SK-N-SH treated with all-trans-retinoic acid at 6 μM for 48 hours (cell line): Measurements from ENCODE around the gene ASF1B.
"Not testable (repeated sequence)": the region's sequence is repeated elsewhere in the genome, so short reads cannot be mapped to it uniquely, and the experiment has no call there.

Experiments
- ATAC-seq: fragments of 200-7000 bp; cut with Tn5 transposase; 3 replicates; pipeline ENCODE4 v1.9.1; 2020; ENCODE audit warnings: mild to moderate bottlenecking, moderate library complexity
- ARNTL ChIP-seq: fragments of 450-650 bp; formaldehyde crosslinking; IDR thresholded peaks from 2 replicates; pipeline ENCODE4 v1.5.0; 2020; ENCODE audit warnings: low read depth, mild to moderate bottlenecking, moderate library complexity, borderline replicate concordance
- CSDC2 ChIP-seq: fragments of 250-450 bp; sonication (Bioruptor Pico); IDR thresholded peaks from 2 replicates; pipeline ENCODE4 v1.5.0; 2020; ENCODE audit warnings: mild to moderate bottlenecking, moderate library complexity
- ISL1 ChIP-seq: fragments of 250-450 bp; sonication (Bioruptor Pico); IDR thresholded peaks from 2 replicates; pipeline ENCODE4 v2.1.2; 2022; ENCODE audit warnings: mild to moderate bottlenecking, moderate library complexity
- RARB ChIP-seq: fragments of 250-450 bp; sonication (Bioruptor Pico); IDR thresholded peaks from 2 replicates; pipeline ENCODE4 v1.8.0; 2021; ENCODE audit warnings: mild to moderate bottlenecking, moderate library complexity
- SNAI2 ChIP-seq: fragments of 250-450 bp; sonication (Bioruptor Pico); IDR thresholded peaks from 2 replicates; pipeline ENCODE4 v1.5.0; 2020; ENCODE audit warnings: mild to moderate bottlenecking, moderate library complexity
- TCF4 ChIP-seq: fragments of 250-450 bp; sonication (Bioruptor Pico); IDR thresholded peaks from 2 replicates; pipeline ENCODE4 v1.8.0; 2021; ENCODE audit warnings: mild to moderate bottlenecking, moderate library complexity, borderline replicate concordance
- TSHZ2 ChIP-seq: fragments of 250-450 bp; sonication (Bioruptor Pico); IDR thresholded peaks from 2 replicates; pipeline ENCODE4 v1.5.0; 2020; ENCODE audit warnings: mild to moderate bottlenecking, moderate library complexity
- ZC3H10 ChIP-seq: fragments of 250-450 bp; sonication (Bioruptor Pico); IDR thresholded peaks from 2 replicates; pipeline ENCODE4 v1.5.1; 2021; ENCODE audit warnings: mild to moderate bottlenecking, moderate library complexity
- ZFP3 ChIP-seq: fragments of 250-450 bp; sonication (Bioruptor Pico); IDR thresholded peaks from 2 replicates; pipeline ENCODE4 v1.5.0; 2020; ENCODE audit warnings: mild to moderate bottlenecking, moderate library complexity
- ZNF8 ChIP-seq: fragments of 450-650 bp; formaldehyde crosslinking; IDR thresholded peaks from 2 replicates; pipeline ENCODE4 v1.5.0; 2020; ENCODE audit warnings: mild to moderate bottlenecking, moderate library complexity
- TF ChIP-seq, protein P1 (sequence below): fragments of 250-450 bp; sonication (Bioruptor Pico); IDR thresholded peaks from 2 replicates; pipeline ENCODE4 v1.5.1; 2021; ENCODE audit warnings: mild to moderate bottlenecking, moderate library complexity
- TF ChIP-seq, protein P2 (sequence below): fragments of 250-450 bp; sonication (Bioruptor Pico); IDR thresholded peaks from 2 replicates; pipeline ENCODE4 v1.8.0; 2020; ENCODE audit warnings: mild to moderate bottlenecking, moderate library complexity, borderline replicate concordance
- TF ChIP-seq, protein P3 (sequence below): fragments of 250-450 bp; sonication (Bioruptor Pico); IDR thresholded peaks from 2 replicates; pipeline ENCODE4 v1.8.0; 2021; ENCODE audit warnings: low read depth, mild to moderate bottlenecking, moderate library complexity, borderline replicate concordance
- TF ChIP-seq, protein P4 (sequence below): fragments of 250-450 bp; sonication (Bioruptor Pico); IDR thresholded peaks from 2 replicates; pipeline ENCODE4 v1.5.1; 2020; ENCODE audit warnings: low read depth, mild to moderate bottlenecking, moderate library complexity

The ASF1B gene

DNA sequence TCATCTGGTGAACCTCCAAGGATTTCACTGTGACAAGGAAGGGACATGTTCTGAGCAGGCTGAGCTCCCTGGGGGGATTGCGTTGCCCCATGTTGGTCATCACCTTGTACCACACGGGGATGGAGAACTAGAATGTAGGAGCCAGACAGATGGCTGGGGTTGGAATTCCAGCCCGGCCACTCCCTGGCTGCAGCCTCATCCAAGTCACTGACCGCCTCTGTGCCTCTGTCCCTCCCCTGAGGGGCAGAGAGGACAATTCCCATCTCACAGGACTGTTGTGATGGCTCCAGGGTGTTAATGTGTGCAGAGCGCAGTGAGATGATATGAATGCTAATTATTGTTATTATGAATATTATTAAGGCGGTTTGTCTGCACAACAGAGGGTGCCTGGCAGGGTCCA is 45.5 kb upstream of the ASF1B start:
- TF ChIP-seq ZC3H10 (CRISPR knock-in tag) (no peak), CSDC2 (CRISPR knock-in tag) (no peak), SNAI2 (CRISPR knock-in tag) (no peak), TSHZ2 (no peak), ZNF8 (CRISPR knock-in tag) (no peak)
- TF ChIP-seq, all 23 proteins: peak for 0
- no peak for ATAC-seq

- not testable (repeated sequence) for ATAC-seq
Observed at GRCh38 chr19:14181199-14181598, 44.8 kb upstream of the ASF1B start.

DNA sequence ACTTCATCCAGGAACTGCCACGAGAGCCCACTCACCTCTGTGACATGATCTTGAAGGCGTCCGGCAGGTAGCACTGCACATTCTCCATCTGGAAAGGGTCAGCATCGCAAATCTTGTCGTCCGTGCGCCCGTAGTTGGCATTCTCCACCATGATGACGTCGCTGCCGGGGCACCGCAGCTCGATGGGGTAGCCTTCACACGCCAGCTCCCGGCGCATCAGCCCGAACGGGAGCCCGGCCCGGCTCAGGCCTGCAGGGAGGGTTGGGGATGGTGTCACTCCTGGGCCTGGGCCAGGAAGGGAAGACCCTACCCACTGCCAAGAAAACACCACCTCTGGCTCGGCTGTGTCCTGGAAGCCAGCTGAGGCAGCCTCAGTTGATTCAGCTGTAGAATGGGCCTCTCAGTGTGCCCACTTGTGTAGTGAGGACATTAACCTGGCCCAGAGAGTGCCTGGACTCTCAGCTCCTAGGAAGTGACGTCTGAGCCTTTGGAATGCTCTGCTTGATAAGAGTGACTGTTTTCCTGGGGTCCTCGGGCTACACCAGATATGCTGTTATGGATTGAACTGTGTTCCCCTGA is 41.2 kb upstream of the ASF1B start:
- ATAC-seq = no peak
- TF ChIP-seq ZC3H10 (CRISPR knock-in tag) (no peak), ZFP3 (CRISPR knock-in tag) (no peak), ISL1 (CRISPR knock-in tag) (no peak), TSHZ2 (no peak)

- TF ChIP-seq, protein P1, sequence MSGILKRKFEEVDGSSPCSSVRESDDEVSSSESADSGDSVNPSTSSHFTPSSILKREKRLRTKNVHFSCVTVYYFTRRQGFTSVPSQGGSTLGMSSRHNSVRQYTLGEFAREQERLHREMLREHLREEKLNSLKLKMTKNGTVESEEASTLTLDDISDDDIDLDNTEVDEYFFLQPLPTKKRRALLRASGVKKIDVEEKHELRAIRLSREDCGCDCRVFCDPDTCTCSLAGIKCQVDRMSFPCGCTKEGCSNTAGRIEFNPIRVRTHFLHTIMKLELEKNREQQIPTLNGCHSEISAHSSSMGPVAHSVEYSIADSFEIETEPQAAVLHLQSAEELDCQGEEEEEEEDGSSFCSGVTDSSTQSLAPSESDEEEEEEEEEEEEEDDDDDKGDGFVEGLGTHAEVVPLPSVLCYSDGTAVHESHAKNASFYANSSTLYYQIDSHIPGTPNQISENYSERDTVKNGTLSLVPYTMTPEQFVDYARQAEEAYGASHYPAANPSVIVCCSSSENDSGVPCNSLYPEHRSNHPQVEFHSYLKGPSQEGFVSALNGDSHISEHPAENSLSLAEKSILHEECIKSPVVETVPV (CRISPR knock-in tag) = no peak
- TF ChIP-seq ARNTL (no peak), RARB (no peak), TSHZ2 (no peak), TCF4 (CRISPR knock-in tag) (no peak)
- TF ChIP-seq, protein P2, sequence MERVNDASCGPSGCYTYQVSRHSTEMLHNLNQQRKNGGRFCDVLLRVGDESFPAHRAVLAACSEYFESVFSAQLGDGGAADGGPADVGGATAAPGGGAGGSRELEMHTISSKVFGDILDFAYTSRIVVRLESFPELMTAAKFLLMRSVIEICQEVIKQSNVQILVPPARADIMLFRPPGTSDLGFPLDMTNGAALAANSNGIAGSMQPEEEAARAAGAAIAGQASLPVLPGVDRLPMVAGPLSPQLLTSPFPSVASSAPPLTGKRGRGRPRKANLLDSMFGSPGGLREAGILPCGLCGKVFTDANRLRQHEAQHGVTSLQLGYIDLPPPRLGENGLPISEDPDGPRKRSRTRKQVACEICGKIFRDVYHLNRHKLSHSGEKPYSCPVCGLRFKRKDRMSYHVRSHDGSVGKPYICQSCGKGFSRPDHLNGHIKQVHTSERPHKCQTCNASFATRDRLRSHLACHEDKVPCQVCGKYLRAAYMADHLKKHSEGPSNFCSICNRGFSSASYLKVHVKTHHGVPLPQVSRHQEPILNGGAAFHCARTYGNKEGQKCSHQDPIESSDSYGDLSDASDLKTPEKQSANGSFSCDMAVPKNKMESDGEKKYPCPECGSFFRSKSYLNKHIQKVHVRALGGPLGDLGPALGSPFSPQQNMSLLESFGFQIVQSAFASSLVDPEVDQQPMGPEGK (CRISPR knock-in tag) = no peak
- TF ChIP-seq, protein P3, sequence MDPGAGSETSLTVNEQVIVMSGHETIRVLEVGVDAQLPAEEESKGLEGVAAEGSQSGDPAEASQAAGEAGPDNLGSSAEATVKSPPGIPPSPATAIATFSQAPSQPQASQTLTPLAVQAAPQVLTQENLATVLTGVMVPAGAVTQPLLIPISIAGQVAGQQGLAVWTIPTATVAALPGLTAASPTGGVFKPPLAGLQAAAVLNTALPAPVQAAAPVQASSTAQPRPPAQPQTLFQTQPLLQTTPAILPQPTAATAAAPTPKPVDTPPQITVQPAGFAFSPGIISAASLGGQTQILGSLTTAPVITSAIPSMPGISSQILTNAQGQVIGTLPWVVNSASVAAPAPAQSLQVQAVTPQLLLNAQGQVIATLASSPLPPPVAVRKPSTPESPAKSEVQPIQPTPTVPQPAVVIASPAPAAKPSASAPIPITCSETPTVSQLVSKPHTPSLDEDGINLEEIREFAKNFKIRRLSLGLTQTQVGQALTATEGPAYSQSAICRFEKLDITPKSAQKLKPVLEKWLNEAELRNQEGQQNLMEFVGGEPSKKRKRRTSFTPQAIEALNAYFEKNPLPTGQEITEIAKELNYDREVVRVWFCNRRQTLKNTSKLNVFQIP (CRISPR knock-in tag) = no peak
- TF ChIP-seq, protein P4, sequence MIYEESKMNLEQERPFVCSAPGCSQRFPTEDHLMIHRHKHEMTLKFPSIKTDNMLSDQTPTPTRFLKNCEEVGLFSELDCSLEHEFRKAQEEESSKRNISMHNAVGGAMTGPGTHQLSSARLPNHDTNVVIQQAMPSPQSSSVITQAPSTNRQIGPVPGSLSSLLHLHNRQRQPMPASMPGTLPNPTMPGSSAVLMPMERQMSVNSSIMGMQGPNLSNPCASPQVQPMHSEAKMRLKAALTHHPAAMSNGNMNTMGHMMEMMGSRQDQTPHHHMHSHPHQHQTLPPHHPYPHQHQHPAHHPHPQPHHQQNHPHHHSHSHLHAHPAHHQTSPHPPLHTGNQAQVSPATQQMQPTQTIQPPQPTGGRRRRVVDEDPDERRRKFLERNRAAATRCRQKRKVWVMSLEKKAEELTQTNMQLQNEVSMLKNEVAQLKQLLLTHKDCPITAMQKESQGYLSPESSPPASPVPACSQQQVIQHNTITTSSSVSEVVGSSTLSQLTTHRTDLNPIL (CRISPR knock-in tag) = no peak
- no peak for ATAC-seq
Observed at GRCh38 chr19:14175351-14175792, 39.0 kb upstream of the ASF1B start.
